ENCODE results near the gene PHLPP1.

GRCh38 chr18:62811674-62812073, 96.3 kb downstream of the PHLPP1 start:
- TF ChIP-seq, protein P1, sequence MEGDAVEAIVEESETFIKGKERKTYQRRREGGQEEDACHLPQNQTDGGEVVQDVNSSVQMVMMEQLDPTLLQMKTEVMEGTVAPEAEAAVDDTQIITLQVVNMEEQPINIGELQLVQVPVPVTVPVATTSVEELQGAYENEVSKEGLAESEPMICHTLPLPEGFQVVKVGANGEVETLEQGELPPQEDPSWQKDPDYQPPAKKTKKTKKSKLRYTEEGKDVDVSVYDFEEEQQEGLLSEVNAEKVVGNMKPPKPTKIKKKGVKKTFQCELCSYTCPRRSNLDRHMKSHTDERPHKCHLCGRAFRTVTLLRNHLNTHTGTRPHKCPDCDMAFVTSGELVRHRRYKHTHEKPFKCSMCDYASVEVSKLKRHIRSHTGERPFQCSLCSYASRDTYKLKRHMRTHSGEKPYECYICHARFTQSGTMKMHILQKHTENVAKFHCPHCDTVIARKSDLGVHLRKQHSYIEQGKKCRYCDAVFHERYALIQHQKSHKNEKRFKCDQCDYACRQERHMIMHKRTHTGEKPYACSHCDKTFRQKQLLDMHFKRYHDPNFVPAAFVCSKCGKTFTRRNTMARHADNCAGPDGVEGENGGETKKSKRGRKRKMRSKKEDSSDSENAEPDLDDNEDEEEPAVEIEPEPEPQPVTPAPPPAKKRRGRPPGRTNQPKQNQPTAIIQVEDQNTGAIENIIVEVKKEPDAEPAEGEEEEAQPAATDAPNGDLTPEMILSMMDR (IDR thresholded peaks at IDR 0.05), result no peak
- no peak for TF ChIP-seq EP300 (IDR thresholded peaks at IDR 0.05)

All from suprapubic skin (tissue), 3 donors.